Stimulated activated CD8-positive, alpha-beta memory T cell treated with anti-CD3 and anti-CD28 coated beads, Interleukin-4, amount 100 ng/mL, for 4 hours (primary cell): ENCODE results near the gene POLR1H.

ENCODE experiments used
- DNase-seq, 2 donors: peaks; one replicate each; pipeline ENCODE4 v3.0.0-alpha.2; 2020; ENCODE audit warnings: low read depth in 2 of 2, low spot score in 1 of 2

POLR1H gene

DNA sequence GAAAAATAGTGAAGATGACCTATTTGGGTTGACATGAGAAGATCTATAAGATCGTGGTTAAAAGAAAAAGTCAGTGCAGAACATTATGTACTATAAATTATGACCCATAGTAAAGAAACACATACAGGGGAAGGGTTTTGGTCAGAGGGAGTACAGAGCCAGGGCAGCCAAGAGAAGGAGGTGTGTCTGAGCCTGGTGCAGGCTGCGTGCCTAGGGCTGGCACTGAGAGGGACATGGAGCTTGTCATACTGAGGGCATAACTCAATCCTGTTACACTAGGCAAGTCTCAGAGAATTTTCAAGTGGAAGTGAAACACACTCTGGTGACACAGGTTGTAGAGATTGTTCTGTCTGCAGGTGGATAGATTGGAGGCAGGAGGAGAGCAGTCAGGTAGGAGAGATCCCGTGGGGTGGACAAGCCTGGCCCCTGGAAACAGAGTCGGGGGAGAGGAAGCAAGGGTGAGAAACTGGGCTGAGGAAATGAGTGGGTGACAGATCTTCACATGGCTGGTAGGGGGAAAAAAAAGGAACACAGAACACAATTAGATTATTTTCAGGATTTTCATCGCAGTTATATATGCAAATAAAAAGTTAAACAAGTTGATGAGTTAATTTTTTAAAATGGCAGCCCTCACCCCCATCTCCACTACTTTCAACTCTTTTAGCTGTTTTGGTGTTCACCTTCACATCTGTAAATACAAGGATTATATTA is 33.0 kb downstream of the POLR1H start:
- DNase-seq = no peak

DNA sequence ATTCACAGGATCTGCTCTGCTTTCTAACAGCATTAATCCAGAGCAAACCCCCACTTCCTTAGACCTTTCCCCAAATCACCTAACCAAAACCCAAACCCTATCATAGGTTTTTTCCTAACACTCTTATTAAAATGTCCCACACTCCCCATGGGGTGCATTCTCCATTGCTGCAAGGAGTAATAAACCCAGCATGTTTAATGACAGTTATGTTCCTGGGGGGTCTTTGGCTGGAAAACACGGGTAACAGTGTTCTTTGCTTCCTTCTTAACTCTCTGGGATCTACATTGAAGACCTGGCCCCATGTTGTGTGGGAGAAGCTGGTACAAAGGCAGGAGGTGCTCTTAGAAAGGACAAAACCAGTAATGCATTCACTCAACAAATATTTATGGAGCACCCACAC is 35.8 kb downstream of the POLR1H start:
- no peak for DNase-seq

DNA sequence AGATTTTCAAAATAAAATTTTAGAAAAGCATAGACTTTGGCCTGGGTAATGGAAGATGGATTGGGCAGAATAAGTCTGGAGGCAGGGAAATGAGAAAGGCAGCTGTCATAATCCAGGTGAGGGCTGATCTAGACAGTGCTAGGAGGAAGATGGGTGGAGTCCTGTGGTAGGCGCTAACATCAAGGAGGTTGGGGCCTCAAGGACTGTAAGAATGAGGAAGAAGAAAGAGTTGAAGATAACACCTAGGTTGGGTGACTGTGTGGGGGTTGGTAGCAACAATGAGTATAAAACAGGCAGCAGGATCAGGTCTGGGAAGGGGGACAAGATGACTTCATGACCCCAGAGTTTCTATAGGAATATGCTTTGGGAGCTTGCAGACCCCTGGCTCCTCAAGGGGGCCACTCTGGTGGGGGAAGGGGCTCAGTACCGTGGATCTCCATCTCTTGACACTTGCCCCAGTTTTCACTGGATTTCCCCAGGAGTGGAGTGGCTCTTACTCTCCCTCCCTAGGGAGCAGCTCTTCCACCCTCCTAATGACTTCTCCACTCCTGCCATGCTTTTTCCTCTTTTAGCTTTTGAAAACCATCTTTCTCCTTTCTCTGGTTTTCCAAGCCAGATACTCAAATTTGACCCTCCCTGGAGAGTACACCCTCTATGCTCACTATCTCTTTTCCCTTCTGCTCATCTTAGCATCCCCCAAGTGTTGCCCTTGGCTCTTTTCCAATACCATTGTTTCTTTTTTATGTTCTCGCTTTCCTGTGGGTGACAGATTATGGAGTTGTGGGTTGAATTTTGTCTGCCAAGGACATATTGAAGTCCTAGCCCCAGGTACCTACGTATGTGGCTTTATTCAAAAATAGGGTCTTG is 37.1 kb downstream of the POLR1H start:
- no peak for DNase-seq

DNA sequence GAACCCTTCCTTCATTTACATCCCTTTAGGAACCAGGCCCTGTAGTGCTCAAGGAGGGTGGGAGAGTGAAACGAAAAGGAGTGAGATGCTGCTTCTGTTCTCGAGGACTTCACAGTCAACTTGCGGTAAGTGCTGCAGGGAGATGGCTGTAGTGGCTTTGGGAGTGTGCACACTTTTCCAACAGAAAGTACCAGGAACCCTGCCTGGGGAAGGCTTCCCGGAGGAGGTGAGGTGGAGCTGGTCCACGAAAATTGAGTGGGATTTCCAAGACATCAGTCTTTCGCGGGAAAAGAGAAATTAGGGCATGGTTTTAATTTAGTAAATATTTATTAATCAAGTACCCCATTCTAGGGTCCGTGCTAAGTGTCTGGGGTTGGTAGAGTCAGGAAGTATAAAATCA is 39.1 kb downstream of the POLR1H start:
- no peak for DNase-seq

DNA sequence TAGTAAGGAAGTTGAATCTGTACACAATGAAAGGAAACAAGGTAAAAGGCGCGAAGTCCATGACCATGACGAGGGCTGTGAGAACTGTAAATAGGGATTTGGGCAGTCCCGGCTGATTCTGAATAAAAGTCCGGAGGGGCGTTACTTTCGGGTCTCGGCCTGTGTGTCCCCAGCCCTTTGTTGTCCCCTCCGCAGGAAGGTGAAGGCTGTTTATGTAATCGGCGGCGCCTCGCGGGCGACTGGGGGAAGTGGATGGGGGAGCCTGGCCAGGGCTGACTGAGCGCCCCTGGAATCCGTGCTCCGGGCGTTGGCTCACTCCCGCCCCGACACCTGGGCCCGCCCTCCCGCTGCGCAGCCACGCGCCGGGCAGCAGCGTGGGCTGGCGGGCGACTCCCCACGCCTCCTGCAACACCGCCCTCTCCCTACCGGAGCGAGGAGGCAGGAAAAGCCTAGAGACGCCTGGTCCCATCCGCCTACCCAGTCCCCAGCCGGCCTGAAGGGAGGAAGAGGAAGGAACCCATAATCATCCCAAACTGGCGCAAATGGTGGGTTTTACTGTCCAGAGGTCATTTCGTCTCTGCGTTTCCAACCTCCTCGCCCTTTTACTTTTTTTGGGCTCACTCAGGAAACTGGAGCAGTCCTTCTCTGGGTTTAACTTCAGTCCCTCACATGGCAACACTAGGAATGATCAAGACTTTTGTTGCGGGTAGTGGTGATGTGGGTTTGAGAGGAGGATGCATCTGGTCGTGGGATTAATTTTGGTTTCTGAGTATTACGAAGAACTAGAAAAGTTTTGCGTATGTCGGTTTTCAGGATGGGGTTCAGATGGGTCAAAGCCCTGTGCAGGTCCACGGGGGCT is 39.7 kb downstream of the POLR1H start:
- no peak for DNase-seq

DNA sequence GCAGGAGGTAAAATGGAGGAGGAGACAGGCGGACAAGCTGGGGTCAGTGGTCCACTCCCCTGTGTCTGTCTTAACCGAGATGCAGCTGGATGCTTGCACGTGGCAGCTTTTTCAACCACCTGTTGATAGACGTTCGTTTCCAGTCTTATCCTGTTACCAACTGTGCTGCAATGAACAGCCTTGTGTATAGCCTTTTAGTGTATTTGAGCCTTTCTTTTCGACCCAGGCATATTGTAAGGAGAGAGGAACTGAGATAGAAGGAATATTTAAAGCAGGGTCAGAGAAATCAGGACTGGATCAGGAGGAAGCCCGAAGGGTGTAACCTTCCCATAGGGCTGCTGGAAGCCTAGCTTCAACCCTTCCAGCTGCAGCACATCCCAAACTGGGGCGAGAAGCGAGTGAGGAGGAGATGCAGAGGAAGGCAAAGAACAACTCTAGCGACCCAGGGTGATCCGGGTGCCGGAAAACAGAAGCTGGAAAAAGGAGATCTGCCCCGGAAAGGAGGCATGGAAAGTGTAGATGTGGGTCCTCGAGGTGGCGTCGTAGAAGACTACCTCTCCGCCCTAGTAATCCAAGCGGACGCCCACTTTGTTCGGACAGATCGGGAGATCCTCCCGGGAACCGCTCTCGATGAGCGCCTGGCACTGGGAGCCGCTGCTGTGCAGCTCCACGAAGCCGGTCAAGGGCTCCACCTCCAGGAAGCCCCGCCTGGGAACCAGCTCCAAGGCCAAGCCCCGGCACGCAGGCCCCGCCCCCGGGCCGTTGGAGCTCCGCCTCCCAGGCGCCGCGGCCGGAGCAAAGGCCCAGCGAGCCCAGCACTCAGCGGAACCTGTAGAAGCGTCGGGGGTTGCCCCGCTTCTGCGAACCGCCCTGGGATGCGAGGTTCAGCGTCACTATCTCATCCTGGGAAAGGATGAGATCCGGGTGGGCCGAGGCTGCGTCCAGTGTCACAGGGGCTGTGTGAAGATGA is 40.7 kb downstream of the POLR1H start:
- peak in 1 of 2 donors; percentile 39 for DNase-seq

DNA sequence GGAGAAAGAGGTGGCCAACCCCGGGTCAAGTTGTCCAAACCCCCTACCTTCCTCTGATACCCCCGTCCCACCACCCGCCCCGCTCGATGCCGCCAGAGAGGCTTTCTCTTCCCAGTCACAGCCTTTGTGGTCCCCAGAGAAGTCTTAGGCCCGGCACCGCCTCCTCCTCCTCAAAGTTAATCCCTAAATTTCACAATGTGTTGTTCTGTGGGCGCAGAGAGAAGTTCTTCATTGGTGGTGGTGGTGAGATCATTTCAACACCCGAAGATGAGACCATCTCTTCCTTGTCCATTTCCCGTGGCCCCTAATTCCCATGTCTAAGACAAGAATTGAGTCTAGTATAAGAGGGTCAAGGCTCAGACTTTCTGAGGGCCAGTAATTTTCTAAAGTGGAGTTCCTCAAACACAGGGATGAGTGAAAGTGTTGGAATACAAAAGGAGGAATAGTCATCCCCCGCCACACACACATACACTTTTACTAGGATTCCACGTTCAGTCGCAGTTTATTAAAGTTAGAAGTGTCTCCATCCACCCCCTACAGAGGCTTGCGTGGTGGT is 41.4 kb downstream of the POLR1H start:
- no peak for DNase-seq

DNA sequence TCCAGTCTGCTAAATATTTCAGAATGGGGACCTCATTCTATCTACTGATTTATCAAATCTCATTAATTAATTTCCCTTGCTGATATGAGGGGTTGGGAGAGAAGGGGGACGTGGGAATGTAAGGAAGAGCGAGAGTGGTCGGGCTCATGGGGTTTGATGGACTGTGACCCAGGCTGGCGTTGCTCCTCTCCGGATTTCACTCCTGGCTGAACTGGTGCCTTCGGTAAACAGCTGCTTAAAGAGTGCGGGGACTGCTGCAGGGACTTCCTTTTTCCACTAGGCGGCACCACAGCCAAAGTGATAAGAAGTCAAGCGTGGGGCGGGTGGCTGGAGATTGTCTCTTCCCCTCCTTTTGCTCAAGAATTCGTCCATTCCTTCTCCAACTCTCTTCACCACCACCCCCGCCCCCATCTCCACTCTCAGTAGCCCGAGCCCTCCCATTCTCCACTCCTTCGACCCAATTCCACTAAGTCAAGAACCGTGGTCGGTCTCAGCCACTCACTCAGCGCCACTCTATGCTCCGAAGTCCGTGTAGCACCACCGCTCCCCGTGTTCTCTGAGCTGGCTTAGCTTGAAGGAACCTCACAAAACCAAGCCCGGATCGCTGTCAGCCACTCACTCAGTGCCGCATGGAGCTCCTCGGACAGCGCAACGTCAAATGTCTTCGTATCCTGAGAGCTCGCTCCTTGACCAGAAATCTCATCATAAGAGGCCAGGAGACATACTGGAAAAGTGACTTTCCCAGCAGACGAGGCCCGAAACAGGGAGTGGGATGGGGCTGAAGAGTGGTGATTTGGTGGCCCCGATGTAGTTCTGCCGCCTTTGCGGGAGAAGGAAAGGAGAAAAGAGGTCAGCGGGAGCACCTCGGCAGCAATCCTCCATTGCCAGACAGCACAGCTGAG is 42.2 kb downstream of the POLR1H start:
- DNase-seq = peak; percentile 70 to 71

DNA sequence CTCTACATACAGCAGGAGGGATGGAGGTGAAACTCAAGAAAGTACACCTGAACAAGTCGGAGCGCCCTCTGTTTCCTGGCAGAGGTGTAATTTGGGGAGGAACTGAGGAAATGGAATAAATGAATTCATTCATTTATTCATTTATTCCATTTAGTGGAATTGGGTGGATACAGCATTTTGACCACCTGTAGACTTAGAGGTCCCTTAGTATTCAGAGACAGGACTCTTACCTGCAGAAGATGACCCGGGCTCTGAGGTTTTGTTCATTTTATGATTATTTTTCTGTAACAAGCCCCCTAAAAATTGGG is 42.8 kb downstream of the POLR1H start:
- DNase-seq = no peak

DNA sequence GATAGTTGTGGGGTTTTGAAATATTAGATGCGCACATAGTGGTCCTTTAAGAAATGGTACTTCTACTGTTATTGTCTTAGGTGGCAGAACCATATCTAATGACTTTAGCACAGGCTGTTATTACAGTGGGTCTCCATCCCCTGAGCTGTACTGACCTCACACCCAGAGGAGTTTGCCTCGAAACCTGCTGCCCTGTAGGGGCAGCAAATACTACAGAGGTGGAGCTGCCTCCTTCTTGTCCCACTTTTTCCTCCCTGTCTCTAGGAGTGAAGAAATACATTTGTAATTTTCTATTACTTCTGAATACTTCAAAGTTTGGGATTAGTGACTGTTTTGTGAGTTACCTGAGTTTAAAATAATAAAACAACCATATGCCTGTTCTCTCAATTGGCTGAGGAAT is 43.6 kb downstream of the POLR1H start:
- DNase-seq = no peak

DNA sequence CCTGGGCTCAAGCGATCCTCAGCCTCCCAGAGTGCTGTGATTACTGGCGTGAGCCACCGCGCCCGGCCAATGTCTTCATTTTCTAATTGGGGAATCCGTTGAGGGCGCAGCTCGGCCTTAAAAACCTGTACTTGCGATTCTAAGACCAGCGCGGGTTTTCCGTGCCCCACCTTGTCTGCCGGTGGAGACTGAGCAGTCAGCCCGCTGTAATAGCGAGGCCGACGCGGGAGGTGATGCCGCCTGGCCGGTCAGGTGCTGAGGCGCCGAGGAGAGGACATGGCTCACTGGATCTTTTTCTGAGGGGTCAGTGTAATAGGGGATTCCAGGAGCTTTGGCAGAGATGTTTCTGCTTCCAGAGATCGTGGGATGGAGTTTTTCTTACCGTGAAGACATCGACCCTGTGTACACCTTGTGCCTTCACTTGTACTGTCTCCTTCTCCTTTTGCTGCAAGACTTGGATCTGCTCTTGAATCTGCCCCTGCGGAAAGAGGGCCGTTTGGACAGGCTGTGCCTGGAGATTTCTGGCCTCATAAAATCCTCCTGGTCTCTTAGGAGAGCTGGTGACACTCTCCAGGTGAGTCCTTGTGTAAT is 50.3 kb downstream of the POLR1H start:
- DNase-seq = no peak

DNA sequence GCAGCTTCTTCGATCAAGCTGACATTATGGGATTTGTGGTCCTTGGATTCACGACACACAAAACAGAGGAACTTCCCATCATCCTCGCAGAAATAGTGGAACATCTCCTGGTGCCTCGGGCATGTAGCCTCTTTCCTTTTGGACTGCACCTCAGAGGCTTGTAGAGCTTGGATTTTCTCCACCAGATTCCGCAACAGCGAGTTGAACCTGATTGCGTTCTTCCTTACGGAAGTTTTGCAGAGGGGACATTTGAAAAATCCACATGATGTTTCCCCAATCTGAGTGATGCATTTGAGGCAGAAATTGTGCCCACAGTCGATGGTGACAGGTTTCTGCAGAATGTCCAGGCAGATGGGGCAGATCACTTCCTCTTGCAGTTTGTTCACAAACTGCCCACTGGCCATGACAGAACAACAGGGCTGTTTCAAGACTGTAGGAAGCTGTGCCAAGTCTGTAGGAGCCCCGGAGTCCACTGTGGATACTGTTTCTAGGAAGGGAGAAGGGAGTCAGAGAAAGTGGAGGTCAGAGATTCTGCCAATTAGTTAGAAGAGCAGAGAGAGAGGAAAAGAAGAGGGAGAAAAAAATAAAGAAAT is 51.4 kb downstream of the POLR1H start:
- DNase-seq = no peak

DNA sequence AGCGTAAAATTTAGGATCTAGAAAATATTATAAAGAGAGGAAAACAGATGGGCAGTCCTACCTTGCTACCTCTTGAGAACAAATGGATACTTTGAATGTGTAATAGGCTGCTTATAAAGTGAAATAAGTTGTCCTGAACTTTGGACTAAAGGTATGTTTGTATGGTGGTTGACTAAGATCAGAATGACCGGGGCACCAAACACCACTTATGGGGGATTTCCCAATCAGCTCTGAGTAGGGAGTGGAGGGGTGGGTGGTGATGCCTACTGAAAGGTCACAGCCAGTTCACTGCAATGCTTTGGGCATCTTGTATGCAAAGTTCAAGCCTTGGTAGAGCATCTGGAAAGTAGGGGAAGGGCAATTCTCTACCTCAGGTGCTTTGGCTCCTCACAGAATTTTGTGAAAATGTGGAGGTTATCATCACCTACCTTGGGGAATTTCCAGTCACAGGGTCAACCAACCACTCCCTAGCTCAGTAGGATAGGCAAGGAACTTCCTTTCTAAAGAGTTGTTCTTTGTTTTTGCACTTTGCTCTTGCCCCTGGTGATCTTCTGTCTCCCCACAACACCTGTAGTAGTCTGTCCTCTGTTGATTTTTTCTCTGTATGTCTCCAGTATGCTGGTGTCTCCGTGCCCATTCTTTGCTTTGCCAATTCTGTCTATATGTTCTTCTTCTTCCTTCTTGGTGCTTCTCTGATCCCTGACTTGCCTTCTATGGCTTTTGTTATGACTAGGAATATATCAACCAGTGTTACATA is 52.1 kb downstream of the POLR1H start, which contains the start of gene TRIM31:
TSS of gene TRIM31 (minus strand) at position 88 of the 757 bp plus-strand sequence. CDS start 285 bp downstream, outside the sequence.
- no peak for DNase-seq

DNA sequence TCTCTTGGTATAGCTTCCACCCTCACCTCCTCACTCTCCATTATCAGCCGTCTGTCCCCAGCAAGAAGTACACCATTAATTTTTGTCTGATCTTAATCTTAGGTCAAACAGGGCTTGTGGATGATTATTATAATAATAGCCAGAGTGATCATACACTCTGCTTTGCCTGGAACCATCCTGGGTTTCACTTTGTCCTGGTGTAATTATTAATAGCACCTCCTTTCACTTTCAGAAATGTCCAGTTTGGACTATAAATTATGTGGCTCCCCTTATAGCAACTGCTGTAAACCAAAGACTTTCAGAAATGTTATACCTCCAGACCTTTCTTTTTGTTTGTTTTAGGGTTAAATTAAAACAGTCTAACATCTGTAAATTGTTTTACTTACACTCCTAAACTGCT is 52.8 kb downstream of the POLR1H start:
- DNase-seq = no peak
